Stimulated activated CD4-positive, alpha-beta T cell treated with anti-CD3 and anti-CD28 coated beads, Interleukin-2, amount 100 ng/mL, for 48 hours (primary cell): ENCODE results near the gene GNMT.
A peak's percentile ranks its signal among the peaks of the same experiment; 100 is the strongest.
"Not testable (repeated sequence)": the region's sequence is repeated elsewhere in the genome, so short reads cannot be mapped to it uniquely, and the experiment has no call there.

ENCODE experiments used
- DNase-seq, 2 donors: peaks; one replicate each; pipeline ENCODE4 v3.0.0-alpha.2; 2020

The GNMT gene

GRCh38 chr6:42978839-42979522 lies 18.4 kb downstream of the GNMT start, which contains the start of gene PEX6:
TSS of gene PEX6 (minus strand) at chr6:42979181. CDS start at chr6:42979150, 31 bp downstream.
- DNase-seq = peak; percentile 80 to 90

- no peak for DNase-seq
Observed at GRCh38 chr6:42979523-42980177, 19.1 kb downstream of the GNMT start.

GRCh38 chr6:42981836-42982235 lies 21.3 kb downstream of the GNMT start:
- no peak for DNase-seq

GRCh38 chr6:42984001-42984923 lies 23.7 kb downstream of the GNMT start, which contains the start of gene PPP2R5D:
TSS of gene PPP2R5D (plus strand) at chr6:42984570. CDS start at chr6:42984678, 108 bp downstream.
- DNase-seq = peak; percentile 88 to 92

GRCh38 chr6:42984924-42985475 lies 24.4 kb downstream of the GNMT start:
- no peak for DNase-seq

- DNase-seq = no peak
Observed at GRCh38 chr6:42987533-42988451, 27.2 kb downstream of the GNMT start.

GRCh38 chr6:42988486-42989020 lies 28.0 kb downstream of the GNMT start:
- no peak for DNase-seq

GRCh38 chr6:42989923-42990322 lies 29.4 kb downstream of the GNMT start:
- no peak for DNase-seq

- no peak for DNase-seq
Observed at GRCh38 chr6:42993445-42993844, 32.9 kb downstream of the GNMT start.

- no peak for DNase-seq
Observed at GRCh38 chr6:42996513-42996912, 36.0 kb downstream of the GNMT start.

- not testable (repeated sequence) for DNase-seq
Observed at GRCh38 chr6:42998205-42998604, 37.7 kb downstream of the GNMT start.

- no peak for DNase-seq
Observed at GRCh38 chr6:43001843-43002242, 41.3 kb downstream of the GNMT start.

GRCh38 chr6:43005844-43006243 lies 45.3 kb downstream of the GNMT start:
- DNase-seq = no peak

GRCh38 chr6:43006251-43006650 lies 45.7 kb downstream of the GNMT start:
- DNase-seq = no peak

GRCh38 chr6:43007126-43007525 lies 46.6 kb downstream of the GNMT start:
- no peak for DNase-seq

GRCh38 chr6:43009124-43009523 lies 48.6 kb downstream of the GNMT start:
- DNase-seq = no peak

GRCh38 chr6:43011207-43011606 lies 50.7 kb downstream of the GNMT start:
- DNase-seq = no peak

- no peak for DNase-seq
Observed at GRCh38 chr6:43012364-43012763, 51.8 kb downstream of the GNMT start.

GRCh38 chr6:43013097-43013842 lies 52.7 kb downstream of the GNMT start:
- no peak for DNase-seq
